Activated naive CD8-positive, alpha-beta T cell treated with anti-CD3 and anti-CD28 coated beads, Interleukin-2, amount 50 U/mL, for 16 hours (primary cell): ENCODE measurements around the gene SULF2.

Experiments used
- DNase-seq: peaks from one replicate; pipeline ENCODE4 v3.0.0-alpha.2; 2020; ENCODE audit warnings: low read depth, low spot score

SULF2 gene

DNA sequence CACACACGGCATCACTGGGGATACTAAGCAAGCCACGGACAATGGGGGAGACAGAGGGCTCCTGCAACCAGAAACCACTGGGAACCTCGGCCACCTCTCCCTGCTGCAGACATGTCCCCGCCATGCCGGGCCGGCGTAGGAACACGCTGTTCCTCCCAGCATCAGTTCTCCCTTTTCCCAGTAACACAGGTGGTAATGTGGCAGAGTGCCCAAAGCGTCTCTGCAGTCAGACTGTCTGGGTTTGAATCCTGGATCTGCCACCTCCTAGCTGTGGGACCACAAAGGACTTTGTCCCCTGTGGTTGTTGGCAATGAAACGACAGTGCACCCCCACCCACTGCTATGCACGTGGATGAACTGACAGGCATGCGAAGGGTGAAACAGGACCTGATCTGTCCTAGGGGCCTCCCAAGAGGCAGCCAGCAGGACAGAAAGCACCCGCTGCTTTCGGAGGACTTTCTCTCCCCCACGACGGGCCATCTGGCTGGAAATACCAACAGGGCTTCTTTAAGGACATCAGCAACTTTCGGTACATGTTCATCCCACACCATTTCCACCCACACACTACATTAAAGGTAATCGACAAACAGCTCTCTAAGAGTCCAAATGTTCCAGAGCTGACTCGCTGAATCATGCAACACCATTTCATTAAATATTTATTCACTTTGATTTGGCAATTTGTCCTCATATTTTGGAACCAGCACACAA is 74.1 kb downstream of the SULF2 start:
- DNase-seq: no peak

DNA sequence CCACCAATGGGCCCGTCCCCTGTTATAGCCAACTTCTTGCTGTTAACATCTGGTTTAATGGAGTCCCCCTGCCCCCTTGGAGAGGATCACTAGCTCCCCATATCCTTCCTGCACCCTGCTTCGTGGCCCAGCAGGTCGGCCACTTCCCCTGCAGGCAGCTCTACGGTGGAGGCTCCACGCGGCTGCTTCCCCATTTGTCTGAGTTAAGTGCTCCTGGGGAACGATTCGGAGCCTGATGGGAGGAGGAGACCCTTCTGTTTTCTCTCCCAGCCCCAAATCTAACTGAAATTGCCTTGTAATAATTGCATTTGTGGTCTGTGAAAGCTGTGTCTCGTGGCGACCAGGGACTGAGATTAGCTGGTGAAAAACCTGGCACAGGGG is 74.6 kb downstream of the SULF2 start:
- DNase-seq: no peak

DNA sequence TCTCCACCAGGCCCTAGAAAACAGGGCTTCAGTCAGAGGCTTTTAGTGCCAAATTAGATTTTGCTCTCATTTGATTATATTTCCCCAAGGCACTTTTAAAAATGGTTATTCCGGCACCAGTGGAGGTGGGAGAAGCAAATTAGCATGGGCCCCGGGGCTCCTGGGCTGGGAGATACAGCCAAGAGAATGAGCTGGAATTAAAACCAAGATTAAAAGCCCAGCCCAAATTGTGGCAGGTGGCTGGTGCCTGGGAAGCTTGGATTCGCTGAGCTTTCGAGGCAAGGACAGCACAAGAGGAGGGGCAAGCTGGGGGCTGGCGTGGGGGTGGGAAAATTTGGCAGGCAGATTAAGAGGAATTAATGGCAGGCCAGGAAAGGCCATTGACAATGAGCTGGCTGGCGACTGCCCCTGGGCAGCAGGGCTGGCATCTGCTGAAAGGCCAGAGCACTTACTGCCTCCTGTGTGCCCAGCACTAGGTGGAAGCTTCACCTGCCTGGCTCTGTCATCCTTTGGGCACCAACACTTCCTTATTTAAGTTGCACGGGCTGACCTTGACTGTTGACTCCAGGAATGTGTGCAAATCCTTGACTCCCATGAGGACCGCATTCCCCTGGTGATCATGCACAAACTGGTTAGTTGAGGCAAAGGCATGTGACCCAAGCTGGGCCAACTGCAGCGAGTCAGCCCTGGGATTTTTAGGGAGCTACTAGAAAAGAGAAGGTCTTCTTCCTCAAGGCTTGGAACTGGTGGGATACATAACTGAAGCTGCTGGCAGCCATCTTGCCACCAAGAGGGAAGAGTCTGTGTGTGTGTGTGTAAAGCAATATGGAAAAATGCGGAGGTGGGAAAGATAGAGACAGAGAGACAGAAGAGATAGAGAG is 76.1 kb downstream of the SULF2 start:
- no peak for DNase-seq

DNA sequence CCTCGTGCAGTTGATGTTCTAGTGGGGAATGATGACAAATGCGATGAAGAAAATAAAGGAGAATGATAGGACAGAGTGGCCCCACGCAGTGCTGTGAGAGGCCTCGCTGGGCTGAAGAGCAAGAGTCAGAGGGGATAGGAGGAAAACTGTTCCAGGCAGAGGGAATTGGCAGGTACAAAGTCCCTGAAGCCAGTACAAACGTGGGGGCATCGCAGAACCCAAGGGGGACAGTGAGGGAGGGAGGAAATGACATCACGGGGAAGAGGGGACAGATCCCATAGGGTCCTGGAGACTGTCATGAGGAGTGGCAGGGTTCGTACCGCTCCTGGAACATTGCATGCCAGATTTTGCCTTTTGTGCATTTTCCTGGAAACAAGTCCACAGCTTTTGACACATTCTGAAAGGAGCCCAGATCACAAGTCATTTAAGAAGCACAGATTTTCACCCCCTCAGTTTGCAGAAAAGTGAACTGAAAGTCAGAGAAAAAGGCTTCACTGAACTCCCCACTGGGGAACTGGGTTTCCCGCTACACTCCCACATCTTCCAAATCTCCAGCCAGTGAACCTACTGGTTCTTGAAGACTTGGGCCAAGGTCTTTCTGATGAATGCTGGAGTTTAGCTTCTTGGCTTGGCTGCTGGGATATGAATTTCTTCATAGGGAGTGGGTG is 77.0 kb downstream of the SULF2 start:
- DNase-seq: no peak

DNA sequence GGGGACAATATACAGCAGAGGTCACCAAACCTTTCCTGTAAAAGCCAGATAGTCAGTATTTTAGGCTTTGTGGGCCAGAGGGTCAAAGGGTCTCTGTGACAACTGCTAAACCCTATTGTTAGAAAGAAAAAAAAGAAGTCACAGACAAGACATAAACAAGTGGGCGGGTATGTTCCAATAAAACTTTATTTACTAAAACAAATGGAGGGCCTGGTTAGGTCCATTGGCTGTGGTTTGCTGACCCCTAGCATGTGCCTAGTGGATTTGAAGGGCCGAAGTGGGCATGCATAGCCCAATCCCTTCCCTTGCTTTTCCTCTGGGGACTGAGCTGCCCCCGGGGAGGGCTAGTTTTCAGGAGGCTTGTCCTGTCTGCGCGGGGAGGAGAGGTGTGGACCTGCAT is 78.9 kb downstream of the SULF2 start:
- DNase-seq: no peak

DNA sequence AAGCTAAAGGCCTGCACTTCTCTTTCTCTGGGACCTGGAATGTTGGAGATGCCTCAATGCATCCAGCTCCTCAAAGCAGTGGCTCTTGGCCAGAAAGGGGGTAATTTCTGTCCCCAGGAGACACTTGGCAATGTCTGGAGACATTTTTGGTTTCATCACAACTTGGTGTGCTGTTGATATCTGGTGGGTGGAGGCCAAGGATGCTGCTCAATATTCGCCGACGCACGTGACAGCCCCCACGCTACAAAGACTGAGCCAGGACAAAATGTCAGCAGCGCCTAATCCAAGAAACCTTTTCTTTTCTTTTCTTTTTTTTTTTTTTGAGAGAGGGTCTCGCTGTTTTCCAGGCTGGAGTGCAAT is 79.8 kb downstream of the SULF2 start:
- no peak for DNase-seq

DNA sequence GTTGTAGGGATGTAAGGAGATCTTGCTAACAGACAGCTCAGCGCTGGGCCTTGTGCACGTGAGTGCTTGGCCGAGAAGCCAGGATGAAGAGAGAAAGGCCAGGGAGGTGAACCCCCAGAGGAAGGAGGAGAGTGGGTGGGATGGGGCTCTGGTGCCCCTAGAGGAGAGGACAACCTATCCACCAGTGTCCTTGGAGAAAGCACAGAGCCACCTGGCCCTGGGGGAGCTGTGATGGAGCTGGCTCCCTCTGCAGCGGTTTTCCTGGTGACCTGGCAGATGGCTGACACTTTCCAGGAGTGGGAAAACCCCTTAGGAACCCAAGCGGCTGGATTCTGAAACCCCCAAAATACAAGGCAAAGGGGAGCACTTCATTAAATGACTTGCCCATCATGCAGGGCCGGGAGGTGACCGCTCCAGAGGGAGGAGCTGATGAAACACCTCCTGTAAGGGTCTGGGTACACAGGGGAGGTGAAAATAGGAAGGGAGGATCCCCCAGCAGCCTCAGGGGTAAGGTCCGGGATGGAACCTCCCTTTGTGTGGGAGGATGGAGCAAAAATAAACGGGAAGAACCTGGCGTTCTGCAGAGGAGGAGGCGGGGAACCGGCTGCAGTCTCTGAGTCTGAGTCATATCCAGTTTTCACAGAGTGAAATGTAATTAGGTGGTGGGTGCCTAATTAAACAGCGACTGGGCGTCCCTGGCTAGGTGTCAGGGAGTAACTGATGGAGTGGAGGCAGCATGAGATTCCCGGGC is 80.4 kb downstream of the SULF2 start:
- DNase-seq: no peak

DNA sequence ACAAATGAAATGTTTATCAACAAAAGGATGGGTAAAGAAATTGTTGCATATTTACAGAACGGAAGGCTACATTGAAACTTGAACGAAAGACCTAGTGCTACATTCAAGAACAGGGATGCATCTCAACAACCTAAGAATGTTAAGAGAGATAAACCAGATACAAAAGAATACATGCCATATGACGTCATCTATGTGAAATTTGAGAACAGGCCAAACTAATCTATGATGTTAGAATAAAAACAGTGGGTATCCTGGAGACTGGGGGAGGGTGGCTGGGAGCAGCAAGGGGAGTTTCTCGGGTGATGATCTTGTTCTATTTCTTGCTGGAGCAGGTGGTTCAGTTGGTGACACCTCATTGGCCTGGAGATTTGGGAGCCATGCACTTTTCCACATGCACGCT is 81.5 kb downstream of the SULF2 start:
- no peak for DNase-seq

DNA sequence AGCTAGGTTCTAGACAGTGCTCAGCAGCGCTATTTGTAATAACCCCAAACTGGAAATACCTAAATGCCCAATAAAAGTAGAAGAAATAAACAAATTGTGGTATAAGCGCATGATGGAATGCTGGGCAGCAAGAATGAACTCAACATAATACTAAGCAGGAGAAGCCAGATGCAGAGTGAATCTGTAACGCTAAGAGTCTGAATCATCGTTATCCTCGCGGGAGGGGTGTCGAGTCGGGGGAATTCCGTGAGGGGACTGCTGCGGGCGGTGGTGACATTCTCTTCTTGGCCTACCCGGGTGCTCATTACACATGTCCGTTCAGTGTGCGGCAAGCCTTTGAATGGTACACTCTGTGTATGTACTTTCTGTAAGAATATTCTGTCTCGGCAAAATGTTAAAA is 83.7 kb downstream of the SULF2 start:
- no peak for DNase-seq

DNA sequence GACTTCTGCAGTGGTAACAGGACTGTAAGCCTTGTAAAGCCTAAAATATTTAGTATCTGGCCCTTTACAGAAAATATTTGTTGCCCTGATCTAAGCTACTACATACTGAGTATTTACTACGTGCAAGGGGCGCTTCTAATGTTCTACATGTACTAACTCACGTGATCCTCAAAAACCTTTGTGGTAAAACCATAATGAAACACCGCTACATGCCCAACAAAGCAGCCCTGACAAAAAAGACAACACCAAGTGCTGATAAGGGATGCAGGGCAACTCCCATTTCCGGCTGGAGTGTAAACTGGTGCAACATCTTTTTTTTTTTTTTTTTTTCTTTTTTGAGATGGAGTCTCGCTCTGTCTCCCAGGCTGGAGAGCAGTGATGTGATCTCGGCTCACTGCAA is 85.0 kb downstream of the SULF2 start:
- no peak for DNase-seq

DNA sequence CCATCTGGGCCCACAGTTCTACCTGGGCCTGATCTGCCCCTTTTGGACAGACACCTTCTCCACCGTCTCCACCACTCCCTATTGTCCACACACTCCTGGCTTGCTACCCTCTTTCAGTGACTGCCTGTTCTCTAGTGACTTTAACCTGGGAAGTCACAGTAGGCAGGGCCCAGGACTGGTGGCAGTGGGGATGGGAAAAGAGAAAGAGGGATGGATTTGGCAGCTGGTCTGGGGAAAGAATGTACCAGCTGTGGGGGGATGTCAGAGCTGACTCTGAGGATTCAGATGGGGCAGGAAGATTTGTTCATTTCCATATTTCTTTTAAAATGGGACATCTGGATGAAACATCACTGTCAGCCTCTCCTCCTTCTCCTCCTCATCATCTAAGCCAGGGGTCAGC is 85.5 kb downstream of the SULF2 start:
- no peak for DNase-seq

DNA sequence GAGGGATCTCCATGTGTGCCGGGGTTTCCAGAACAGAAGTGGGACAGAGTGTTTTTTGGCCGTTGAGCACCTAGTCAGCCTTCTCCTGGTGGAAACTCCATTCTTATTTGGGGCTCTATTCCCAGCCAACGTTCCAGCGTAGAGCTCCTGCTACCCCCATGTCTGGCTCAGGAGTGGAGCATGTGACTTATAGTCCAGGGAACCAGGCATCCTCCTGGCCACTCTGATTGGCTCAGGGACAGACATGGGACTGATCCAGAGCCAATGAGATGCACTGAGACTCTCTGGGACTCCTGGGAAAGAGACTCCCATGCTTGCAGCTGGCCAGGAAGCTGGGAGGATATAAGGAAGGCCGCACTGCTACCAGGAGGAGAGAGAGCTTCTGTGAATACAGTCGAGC is 87.1 kb downstream of the SULF2 start:
- DNase-seq: no peak

DNA sequence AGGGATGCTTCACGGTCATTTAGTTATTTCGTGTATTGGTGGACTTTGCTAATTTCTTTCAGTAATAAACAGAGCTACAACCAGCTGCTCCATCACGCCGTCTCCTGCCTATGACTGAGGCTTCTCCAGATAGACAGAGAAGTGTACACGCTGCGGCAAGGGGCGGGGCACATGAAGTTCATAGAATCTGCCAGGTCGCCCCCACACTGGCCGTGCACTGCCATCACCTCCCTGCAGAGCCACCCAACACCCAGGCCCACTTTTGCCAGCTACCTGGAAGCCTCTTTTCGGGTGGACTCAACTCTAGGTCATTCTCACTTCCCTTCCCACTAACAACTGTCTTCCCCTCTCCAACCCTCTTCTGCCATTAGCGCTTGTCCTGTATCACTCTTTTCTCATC is 88.4 kb downstream of the SULF2 start:
- no peak for DNase-seq

DNA sequence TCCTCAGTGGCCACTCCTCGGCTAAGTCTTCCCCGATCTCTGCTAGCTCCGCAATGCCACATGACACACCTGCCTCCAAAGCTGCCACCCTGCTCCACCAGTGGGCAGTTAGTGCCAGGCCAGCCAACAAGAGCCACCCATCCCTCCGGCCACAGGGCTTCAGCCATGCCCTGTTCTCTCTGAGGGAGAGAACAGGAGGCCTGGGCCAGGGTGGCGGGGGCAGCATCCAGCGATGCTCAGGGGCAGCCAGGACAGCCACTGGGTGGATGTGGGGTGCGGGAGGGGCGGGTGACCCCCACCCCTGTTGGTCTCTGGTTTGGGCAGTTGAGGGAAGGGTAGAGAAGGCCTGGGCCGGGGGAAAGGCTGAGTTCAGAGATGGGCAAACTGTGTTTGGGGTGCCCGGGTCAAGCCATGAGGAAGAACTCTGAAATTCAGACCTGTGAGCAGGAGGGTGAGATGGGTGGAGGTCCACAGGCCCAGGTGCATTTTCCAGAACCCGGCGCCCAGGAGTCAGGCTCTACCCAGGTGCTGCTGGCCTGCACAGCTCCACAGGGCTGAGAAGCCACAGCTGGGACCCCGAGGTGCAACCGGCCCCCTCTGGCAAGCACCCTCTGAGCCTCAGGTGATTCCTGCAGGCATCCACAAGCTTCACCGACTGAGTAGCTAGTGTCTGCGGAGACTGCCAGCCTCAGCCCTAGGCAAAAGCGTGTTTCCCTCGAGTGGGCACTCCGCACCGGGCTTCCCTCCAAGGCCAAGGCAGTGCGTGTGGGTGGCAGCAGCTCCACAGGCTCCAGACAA is 91.1 kb downstream of the SULF2 start:
- no peak for DNase-seq

DNA sequence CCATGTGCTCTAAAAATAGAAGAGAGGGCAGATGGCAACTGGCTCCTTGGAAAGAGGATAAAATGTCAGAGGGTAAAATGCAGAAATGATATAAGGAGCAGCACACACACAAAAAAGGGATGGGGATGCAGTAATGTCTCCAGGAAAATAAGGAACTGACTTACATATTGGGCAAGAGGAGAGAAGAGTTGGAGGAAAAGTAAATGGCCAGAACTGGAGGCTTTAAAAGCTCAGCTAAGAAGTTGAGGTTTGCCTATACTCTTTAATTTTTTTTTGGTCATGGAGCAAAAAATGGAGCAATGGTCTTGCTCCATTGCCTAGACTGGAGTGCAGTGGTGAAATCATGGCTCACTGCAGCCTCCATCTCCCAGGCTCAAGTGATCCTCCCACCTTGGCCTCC is 93.7 kb downstream of the SULF2 start:
- DNase-seq: no peak

DNA sequence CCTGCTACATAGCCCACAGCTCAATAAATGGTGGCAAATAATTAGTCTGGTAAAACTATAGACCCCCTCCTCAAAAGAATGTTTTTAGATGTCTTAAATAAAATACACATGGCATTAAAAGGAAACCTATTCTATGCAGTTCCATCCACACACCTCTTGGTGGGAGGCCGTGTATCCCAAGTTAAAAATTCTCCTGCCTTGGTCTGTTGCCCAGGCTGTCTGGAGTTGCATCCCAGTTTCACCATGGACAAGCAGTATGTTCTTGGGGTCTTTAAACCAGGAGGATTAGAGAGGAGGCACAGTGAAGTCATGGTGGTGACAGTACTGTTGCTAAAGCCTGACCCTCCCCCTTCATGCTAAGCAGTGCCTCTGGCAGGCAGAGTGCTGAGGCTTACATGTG is 95.5 kb downstream of the SULF2 start:
- no peak for DNase-seq

DNA sequence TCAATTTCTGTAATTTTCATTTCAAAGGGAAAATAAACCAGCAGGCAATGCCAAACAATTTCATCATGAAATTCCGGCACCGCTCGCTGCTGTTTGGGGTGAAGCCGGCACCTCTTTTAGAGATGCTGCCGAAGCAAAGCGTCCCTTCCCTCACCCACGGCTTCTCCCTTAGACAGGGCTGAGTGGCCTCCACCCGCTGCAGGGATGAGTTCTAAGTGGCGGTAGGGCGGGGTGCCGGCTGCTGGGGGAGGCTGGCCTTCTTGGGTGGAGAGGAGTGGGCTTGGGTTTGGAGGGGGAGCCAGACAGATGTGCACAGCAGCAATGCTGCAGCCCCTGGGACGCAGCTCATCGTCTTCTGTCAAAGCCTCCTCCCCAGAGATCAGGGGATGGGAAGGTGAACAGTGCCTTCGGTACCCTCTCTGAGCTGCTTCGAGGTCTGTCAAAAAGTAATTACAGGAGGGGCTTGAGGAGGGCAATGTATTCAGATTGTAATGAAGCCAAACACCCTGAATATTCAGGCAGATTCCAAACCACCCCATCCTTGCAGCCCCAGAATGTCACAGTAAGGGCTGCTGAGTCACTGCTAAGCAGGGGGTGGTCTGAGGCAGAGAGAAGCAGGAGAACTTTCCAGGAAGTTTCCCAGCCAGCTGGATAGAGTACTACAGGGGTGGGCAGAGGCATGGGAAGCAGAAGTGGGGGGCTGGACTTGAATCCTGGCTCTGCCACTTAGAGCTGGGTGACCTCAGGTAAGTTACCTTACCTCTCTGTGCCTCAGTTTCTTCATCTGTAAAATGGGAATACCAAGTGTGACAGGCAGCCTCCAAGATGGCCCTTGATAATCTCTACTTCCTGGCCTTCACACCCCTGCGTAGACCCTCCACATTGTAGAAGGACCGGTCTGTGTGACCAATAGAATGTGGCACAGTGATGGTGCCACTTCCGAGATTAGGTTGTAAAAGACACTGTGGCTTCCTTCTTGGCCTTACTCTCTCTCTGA is 96.6 kb downstream of the SULF2 start:
- no peak for DNase-seq

DNA sequence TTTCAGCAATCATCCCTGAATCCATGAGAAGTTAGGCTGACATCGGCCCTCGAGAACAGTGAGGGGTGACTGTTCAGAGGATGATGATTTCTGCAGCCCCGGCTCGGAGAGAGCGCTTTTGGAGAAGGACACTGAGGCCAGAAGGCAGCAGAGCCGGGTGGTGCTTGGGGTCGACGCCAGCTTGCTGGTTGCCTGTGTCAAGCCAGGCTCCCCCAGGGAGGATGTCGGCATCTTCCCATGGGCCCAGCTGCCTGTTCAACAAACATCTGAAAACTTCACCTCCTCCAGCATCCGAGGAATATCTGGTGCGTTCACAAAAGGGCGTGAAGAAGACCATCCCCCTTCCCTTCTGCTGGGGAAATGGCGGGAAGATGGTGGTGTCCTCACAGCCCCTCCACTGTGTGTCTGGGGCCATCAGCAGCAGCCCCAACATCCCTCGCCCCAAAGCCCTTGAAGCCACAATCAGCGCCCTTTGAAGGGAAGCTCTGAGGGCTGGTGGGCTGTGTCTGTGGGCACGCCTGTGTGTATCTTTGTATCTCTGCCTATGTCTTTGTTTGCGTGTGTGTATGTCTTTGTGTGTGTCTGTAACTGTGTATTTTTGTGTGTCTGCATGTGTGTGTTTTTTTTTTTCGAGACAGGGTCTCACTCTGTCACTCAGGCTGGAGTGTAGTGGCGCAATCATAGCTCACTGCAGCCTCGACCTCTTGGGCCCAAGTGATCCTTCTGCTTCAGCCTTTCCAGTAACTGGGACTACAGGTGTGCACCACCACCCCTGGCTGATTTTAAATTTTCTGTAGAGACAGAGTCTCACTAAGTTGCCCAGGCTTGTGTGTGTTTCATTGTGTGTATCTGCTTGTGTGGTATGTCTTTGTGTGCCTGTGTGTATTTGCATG is 97.9 kb downstream of the SULF2 start:
- DNase-seq: no peak

DNA sequence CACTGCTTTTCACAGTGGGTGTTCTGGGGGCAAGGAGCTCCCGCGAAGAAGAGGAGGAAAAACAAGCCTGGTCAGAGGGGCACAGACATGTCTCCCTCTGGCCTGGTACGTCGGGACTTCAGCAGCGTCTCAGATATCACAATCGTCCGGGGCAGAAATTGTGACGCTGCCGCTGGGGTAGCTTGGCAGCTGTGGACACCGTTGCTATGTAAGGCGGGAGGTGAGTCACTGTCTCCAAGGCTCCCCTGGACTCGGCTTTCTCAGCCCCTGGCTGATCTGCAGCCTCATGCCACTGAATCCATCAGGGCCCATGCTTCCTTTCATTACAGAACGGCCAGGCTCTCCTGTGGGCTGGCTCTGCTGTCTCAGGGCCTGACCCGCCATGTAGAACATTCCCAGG is 98.7 kb downstream of the SULF2 start:
- no peak for DNase-seq
